GM10266 (cell line): ENCODE measurements around the gene SNX1.

Source experiments
- DNase-seq: peaks from one replicate; pipeline ENCODE4 v3.0.0; 2012; ENCODE audit errors: extremely low spot score
- CTCF ChIP-seq: IDR thresholded peaks from 2 replicates; pipeline ENCODE4 v1.5.1; 2012; ENCODE audit warnings: mild to moderate bottlenecking, low read depth; ENCODE audit not compliant: control insufficient read depth, insufficient read depth; ENCODE audit errors: missing control alignments

The SNX1 gene

GRCh38 chr15:64095795-64096667, at the start of gene SNX1:
Gene SNX1, plus strand, starts transcription at chr15:64095982. Its CDS starts 32 bp downstream, at chr15:64096014.
- TF ChIP-seq CTCF, result no peak
- peak; percentile 86 for DNase-seq

DNA sequence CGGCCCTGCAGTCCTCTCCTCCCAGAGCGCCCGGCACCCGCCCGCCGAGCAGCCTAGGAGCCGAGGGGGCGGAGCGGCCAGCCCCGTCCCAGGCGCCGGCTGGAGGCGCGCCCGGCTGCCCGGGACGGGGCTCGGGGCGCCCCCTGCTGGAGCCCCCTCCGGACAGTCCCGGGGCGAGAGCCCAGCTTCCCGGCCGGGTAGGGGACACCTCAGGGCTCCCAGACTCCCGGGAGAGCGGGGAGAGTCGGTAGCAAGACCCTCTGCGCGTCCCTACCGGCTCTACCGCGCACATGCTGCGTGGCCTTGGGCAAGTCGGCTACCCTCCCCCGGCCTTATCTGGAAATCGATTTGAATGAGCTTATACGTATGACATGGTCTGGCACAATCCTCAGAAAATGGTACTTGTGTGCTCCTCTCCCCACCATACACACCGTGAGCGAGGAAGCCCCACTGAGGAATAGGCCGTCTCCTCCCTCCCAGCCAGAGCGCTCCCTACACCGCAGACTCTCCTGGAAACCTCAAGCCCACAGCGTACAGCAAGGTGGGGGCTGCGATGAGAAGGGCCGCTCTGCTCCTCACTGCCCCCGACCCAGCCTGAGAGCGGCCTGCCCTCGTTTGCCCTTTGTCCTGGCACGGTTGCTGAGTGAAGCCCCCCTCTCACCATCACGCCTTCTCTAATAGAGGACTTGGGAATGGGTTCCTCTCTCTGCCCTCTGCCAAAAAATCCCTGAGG, 49.2 kb upstream of the SNX1 start, which contains the start of gene DAPK2:
Gene DAPK2, minus strand, starts transcription at position 65 of the 733 bp plus-strand sequence. CDS start 6,224 bp downstream, outside the sequence.
- DNase-seq, result peak; percentile 94
- TF ChIP-seq CTCF, result peak; percentile 78

GRCh38 chr15:64048781-64049460, 46.9 kb upstream of the SNX1 start:
- no peak for TF ChIP-seq CTCF
- DNase-seq, result no peak

- no peak for TF ChIP-seq CTCF
- no peak for DNase-seq
These were observed 45.3 kb upstream of the SNX1 start for GRCh38 chr15:64050281-64051092.

- no peak for DNase-seq
- no peak for TF ChIP-seq CTCF
These were observed 44.7 kb upstream of the SNX1 start for GRCh38 chr15:64051093-64051402.

GRCh38 chr15:64051407-64052259, 44.1 kb upstream of the SNX1 start:
- DNase-seq, result no peak
- no peak for TF ChIP-seq CTCF
